DMS 273 treated with DMSO at 0.1 percent for 48 hours (cell line): Measurements from ENCODE around the gene NLRP14.

Experiments
- DNase-seq: peaks from one replicate; lab custom pipeline; 2025; lab: John Stamatoyannopoulos, UW

Gene NLRP14

DNA sequence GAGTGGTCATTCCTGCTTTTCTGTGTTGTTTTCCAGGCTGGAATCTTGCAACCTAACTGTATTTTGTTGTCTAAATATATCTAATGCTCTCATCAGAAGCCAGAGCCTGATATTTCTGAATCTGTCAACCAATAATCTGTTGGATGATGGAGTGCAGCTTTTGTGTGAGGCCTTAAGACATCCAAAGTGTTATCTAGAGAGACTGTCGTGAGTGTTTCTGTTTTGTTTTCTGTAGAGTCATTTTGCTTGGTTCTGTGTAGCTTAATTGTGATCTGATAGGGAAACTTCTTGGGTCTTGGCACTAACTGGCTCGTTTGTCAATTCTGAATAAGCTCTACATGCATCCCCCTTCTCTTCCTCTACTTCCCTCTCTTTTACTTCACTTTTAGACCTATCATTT is 37.4 kb downstream of the NLRP14 start:
- DNase-seq: no peak

DNA sequence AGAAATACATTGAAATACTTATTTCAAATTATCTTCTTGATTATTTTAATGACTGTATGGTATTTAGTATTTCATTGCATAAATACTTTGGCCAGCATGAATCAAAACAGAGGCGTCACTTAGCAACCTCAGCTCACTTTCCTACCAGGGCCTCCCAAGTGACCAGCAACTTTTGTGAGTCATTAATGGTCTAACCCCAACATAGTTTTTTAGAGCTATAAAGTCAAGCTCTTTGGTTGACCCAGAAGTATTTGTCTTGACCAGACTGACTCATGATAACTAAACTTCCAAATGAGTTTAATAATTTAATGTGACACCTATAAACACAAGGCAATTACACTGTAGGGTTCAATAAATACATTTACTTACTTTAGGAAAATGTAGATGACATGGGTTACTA is 40.6 kb downstream of the NLRP14 start:
- DNase-seq: no peak

DNA sequence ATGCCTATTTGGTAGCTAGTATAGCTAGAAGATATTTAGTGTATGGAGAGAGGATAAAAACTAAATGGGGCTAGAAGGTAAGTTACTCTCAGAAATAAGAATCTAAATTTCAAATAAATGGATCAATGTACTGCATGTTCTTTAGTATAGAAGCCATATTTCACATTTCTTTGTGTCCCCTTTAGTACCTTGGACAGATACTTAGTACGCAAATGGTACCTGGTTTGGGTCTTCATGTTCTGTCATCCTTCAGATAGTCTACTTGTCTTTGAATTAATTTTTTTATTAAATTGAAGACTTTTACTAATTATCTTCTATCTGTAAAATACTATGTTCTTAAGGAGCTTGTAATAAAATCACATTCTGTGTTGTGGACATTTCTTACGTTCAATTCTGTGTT is 42.3 kb downstream of the NLRP14 start:
- no peak for DNase-seq

DNA sequence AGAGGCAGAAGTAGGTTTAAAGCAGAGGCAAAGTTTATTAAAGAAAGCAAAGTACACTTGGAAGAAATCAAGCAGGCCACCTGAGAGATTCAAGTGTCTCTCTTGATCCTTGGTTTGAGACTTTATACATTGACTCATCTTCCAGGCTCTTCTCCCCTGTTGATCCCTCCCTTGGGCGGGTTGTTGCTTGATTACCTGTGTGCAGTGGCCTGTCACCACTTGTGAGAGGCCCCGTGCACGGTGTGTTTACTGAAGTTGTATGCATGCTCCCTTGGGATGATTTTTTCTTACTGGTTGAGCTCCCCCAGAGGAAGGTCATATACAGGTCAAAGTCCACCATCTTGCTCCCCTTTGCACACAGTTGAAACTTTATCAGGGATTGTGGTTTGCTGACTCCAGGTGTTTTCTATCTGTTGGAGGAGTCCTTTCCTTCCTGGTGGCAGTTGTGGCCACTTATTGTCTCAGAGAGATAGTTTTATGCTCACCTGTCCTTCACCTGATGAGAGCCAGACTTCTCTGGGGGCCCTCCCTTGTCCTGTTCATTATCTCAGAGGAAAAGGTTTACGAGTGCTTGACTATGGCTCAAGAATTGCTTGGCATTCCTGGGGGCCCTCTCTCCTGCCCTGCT is 52.2 kb downstream of the NLRP14 start:
- no peak for DNase-seq

DNA sequence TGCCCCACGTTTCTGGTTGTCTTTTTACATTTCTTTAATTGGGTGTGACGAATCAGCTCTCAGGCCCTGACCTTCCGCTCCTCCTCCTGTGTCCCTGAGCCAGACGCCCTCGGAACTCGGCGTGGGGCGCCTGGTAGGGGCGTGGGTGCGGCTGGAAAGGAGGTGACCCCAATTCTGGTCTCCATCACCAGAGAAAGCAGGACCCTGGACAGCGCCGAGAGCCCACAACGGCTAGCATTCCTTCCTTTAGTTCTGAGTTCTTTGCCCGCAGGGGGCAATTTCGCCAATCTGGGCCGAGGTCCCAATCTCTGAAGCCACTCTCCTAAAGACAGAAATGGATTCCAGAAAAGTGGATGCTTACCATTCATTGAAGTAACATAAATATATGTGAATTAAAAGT is 56.8 kb downstream of the NLRP14 start:
- DNase-seq: no peak

DNA sequence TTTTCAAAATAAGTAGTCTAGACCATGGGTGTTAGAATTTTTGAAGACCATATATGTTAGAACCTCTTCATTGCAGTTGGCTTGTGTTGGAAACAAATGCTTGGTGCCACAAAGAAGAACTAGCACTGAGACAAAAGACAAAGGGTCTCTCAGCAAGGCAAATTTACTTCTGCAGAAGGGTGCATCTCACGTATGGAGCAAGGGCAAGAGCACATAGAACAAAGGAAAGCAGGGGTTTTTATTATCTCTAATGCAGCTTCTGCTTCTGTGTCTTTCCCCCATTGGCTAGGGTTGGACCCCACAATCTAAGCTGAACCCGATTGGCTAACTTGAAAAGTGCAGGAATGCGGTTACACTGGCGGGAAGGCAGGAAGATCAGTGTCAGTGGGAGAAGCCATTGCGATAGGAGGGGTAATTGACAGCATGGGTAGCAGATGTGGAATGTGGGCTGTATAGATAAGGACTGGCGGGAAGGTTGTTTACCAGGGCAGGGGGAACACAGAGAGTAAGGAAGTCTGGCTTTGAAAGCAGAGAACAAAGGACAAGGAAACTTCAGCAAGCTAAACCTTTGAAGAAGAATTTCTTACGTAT is 59.4 kb downstream of the NLRP14 start:
- DNase-seq: no peak

DNA sequence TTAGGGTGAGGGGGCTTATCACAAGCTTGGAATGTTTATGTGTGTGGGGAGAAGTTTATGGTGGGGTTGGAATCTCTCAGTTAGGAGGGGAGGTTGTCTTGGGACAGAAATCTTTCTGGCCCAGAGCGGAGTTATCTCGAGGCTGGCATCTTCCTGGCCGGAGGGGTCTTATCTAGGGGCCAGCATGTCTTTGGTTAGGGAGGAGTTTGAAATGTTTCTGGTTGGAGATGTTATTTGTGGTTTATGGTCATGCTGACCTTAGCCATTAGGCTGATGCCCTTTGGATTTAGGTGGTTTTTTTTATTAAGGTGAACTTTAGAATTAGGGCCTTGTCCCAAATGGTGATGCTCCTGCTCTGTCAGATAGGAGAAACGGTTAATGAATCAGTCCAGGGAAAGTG is 60.6 kb downstream of the NLRP14 start:
- DNase-seq: no peak

DNA sequence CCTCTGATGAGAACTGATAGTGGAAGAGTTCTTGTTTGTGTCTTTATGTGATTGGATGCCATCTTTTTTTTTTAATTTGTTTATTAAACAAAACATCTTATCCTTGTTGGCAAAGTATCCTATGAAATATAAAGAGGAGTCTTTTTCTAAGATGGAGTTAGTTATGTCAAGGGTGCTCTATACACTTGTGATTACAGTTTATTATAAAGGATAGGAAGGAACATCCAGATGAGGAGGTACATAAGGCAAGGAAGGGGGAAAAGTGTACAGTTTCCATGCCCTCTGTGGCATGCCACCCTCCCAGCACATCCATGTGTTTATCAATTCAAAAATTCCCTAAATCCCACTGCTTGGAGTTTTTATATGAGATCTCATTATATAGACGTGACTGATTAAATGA is 61.2 kb downstream of the NLRP14 start:
- no peak for DNase-seq

DNA sequence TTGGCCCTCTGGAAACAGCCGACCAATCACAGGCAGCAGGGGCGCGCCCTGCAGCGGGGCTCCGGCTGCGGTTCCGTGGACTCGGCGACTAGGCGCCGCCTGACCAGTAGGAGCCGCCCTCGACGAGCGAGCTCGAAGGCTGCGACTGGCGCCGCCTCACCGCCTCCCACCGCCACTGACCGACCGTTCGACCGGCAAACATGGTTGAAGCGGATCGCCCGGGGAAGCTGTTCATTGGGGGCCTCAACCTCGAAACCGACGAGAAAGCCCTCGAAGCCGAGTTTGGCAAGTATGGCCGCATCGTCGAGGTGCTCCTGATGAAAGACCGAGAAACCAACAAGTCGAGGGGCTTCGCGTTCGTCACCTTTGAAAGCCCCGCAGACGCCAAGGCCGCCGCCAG is 68.6 kb downstream of the NLRP14 start, which contains the start of gene RBMXL2:
Gene RBMXL2, plus strand, starts transcription at position 78 of the 400 bp plus-strand sequence. Its CDS starts 123 bp downstream, at position 201.
- DNase-seq: no peak

DNA sequence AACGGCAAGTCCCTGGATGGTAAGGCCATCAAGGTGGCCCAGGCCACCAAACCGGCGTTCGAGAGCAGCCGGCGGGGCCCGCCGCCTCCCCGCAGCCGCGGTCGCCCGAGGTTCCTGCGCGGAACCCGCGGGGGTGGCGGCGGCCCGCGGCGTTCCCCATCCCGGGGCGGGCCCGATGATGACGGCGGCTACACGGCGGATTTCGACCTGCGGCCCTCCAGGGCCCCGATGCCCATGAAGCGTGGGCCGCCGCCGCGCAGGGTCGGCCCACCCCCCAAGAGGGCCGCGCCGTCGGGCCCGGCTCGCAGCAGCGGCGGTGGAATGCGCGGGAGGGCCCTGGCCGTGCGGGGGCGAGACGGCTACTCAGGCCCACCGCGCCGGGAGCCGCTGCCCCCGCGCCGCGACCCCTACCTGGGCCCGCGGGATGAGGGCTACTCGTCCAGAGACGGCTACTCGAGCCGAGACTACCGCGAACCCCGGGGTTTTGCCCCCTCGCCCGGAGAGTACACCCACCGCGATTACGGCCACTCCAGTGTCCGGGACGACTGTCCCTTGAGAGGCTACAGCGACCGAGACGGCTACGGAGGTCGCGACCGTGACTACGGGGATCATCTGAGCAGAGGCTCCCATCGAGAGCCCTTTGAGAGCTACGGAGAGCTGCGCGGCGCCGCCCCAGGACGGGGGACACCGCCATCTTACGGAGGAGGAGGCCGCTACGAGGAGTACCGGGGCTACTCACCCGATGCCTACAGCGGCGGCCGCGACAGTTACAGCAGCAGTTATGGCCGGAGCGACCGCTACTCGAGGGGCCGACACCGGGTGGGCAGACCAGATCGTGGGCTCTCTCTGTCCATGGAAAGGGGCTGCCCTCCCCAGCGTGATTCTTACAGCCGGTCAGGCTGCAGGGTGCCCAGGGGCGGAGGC is 69.3 kb downstream of the NLRP14 start:
- DNase-seq: no peak

DNA sequence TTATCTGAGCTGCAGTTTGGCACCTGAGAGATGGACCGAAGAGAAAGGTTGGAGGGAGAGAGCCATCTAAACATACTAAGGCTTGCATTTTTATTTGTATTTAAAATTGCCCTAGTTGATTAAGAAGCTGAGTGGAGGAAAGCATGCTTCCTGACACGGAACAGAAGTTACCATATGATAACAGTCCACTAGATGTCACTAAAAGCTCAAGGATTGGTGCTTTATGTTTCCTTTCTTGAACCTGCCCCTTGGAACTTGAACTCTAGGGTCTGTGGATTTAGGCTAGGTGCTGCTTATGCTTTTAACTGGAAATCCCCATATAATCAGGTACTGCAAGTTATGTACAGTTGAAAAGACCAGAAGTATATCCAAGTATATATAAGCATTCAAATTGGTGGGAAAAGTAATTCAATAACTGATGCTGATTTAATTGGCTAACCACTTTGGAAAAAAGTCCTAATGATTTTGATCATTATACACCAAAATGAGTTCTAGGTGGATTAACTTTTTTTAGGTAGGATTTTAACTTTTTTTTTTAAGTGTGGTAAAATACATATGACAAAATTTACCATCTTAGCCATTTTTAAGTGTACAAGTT is 78.1 kb downstream of the NLRP14 start:
- DNase-seq: no peak

DNA sequence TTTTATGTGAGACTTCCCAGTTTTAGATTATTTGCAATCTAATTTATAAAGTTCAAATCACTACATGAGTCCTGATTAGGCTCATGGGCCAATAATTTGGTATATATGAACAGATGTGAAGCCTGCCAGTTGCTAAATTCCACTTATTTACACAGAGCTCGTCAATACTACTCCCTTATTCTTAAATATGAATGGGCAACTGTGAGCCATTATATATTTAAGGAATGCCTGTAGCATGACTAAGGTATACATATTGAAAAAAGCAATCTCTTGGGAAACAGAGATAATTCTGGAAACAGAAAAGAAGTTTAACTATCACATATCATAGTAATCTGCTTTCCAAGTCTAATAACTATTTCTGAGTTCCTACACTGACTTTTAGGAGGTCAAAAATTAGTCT is 95.5 kb downstream of the NLRP14 start:
- DNase-seq: no peak

DNA sequence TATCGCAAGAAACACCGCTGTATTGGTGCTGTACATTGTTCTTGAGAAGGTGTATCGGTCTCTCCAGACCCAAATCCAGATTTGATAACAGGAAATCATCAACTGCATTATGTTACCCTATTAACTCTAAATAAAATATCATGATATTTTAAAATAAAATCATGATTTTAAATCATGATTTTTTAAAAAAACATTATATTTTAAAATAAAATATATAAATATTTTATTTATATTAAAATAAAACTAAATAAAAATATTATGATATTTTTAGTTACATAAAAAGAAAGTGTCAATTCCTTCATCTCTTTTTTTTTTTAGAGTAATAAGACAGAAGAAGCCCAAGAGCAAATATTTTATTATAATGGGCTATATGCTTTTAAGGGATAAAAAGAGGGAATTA is 96.1 kb downstream of the NLRP14 start:
- DNase-seq: no peak
